ENCODE data around the gene MAP3K7CL. TPM values are rescaled to one million over a fixed set of nuclear protein-coding genes. Genes with fewer than 3 reads are reported as not detected.

The MAP3K7CL gene
- total RNA-seq, 4 donors from 2014 or later, result 6.8 to 10.4 (median 8.8) TPM

DNA sequence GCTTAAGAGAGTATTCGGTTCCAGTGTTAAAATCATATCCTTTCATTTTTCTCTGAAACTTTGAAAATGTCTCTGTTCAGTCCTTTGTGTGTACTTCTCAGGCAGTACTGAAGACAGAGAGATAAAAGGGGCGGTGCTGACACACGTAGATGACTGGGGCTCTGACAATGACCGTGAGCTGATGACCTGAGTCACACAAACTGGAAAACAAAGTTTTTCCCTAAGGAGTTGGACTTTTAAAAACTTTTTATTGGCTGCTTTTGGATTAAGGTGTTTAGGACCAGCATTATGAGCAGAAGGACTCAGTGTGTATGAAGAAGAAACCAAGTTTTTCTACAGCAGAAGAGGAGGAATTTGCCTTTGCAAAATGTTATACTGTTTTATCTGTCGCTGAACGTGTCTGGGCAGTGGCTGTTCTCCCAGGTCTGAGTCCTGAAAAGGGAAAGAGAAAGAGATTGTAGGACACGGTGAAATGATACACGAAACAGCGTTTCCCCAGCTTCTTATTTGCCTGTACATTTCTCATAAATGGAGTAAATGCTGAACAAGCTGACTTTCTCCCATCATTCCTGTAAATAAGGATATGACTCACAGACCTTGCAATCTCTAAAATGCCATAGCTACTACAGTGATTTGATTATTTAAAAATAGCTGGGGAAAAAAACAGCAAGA lies 51.5 kb downstream of the MAP3K7CL start:
- no peak for TF ChIP-seq EP300 (IDR thresholded peaks at IDR 0.05)
- no peak for TF ChIP-seq CTCF (IDR thresholded peaks at IDR 0.05)
- no peak for TF ChIP-seq POLR2A (IDR thresholded peaks at IDR 0.05)
- no peak for TF ChIP-seq POLR2AphosphoS5 (IDR thresholded peaks at IDR 0.05)
- no peaks in the 10 kb centered on the region for H3K36me3 ChIP-seq
- peak overlapping the region; percentile 83 for H3K27ac ChIP-seq
- H3K4me3 ChIP-seq, result peak overlapping the region; percentile 36
- H3K9me3 ChIP-seq, result no peaks in the 10 kb centered on the region
- peaks cover 29% of the 10 kb centered on the region for H3K4me1 ChIP-seq
- DNase-seq (ENCODE audit: low spot score in 2 of 2), result no peak
- no peaks in the 10 kb centered on the region for H3K27me3 ChIP-seq
- WGBS, result 17% methylated on average over 9 of the region's 9 CpGs

GRCh38 chr21:29182691-29183092 lies 52.2 kb downstream of the MAP3K7CL start:
- Histone ChIP-seq H3K36me3 (no peaks in the 10 kb centered on the region), H3K27ac (peak overlapping the region; percentile 83), H3K9me3 (no peaks in the 10 kb centered on the region), H3K4me1 (peaks cover 31% of the 10 kb centered on the region), H3K4me3 (no peak overlapping the region), H3K27me3 (no peaks in the 10 kb centered on the region)
- 67% methylated on average over 4 of the region's 4 CpGs for WGBS
- TF ChIP-seq EP300 (IDR thresholded peaks at IDR 0.05), result no peak
- TF ChIP-seq POLR2A (IDR thresholded peaks at IDR 0.05), result no peak
- TF ChIP-seq POLR2AphosphoS5 (IDR thresholded peaks at IDR 0.05), result no peak
- TF ChIP-seq CTCF (IDR thresholded peaks at IDR 0.05), result no peak
- DNase-seq (ENCODE audit: low spot score in 2 of 2), result no peak

GRCh38 chr21:29184037-29184436 lies 53.6 kb downstream of the MAP3K7CL start:
- 87% methylated on average over 1 of the region's 1 CpG for WGBS
- DNase-seq (ENCODE audit: low spot score in 2 of 2), result no peak
- Histone ChIP-seq H3K4me3 (no peak overlapping the region), H3K9me3 (no peaks in the 10 kb centered on the region), H3K27ac (no peak overlapping the region), H3K27me3 (no peaks in the 10 kb centered on the region), H3K4me1 (peaks cover 41% of the 10 kb centered on the region), H3K36me3 (no peaks in the 10 kb centered on the region)
- TF ChIP-seq POLR2A (IDR thresholded peaks at IDR 0.05) (no peak), POLR2AphosphoS5 (IDR thresholded peaks at IDR 0.05) (no peak), EP300 (IDR thresholded peaks at IDR 0.05) (no peak), CTCF (IDR thresholded peaks at IDR 0.05) (no peak)

GRCh38 chr21:29185172-29185571 lies 54.7 kb downstream of the MAP3K7CL start:
- Histone ChIP-seq H3K36me3 (no peaks in the 10 kb centered on the region), H3K27me3 (no peaks in the 10 kb centered on the region), H3K4me3 (no peak overlapping the region), H3K9me3 (no peaks in the 10 kb centered on the region), H3K4me1 (peaks cover 41% of the 10 kb centered on the region), H3K27ac (no peak overlapping the region)
- TF ChIP-seq POLR2A (IDR thresholded peaks at IDR 0.05), result no peak
- no peak for TF ChIP-seq CTCF (IDR thresholded peaks at IDR 0.05)
- TF ChIP-seq POLR2AphosphoS5 (IDR thresholded peaks at IDR 0.05), result no peak
- no peak for TF ChIP-seq EP300 (IDR thresholded peaks at IDR 0.05)
- 90% methylated on average over 1 of the region's 1 CpG for WGBS
- no peak for DNase-seq (ENCODE audit: low spot score in 2 of 2)

DNA sequence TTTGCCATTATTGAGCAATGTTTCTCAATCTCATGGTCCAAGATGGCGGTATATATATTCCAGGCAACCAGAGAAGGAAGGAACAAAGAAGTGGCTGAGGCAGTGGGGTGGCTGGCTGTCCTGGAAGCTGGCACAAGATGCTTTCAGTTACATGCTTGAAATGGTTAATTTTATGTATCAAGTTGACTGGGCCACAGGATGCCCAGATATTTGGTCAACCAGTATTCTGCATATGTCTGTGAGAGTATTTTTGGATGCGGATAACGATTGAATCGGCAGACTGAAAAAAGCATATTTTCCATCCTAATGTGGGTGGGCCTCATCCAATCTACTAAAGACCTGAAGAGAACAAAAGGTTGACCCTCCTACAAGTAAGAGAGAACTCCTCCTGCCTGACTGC lies 55.2 kb downstream of the MAP3K7CL start:
- TF ChIP-seq POLR2AphosphoS5 (IDR thresholded peaks at IDR 0.05) (no peak), EP300 (IDR thresholded peaks at IDR 0.05) (no peak)
- Histone ChIP-seq H3K9me3 (no peaks in the 10 kb centered on the region), H3K27me3 (no peaks in the 10 kb centered on the region), H3K27ac (no peak overlapping the region), H3K4me1 (peaks cover 41% of the 10 kb centered on the region), H3K36me3 (no peaks in the 10 kb centered on the region), H3K4me3 (no peak overlapping the region)
- no peak for DNase-seq (ENCODE audit: low spot score in 2 of 2)
- 93% methylated on average over 4 of the region's 4 CpGs for WGBS

DNA sequence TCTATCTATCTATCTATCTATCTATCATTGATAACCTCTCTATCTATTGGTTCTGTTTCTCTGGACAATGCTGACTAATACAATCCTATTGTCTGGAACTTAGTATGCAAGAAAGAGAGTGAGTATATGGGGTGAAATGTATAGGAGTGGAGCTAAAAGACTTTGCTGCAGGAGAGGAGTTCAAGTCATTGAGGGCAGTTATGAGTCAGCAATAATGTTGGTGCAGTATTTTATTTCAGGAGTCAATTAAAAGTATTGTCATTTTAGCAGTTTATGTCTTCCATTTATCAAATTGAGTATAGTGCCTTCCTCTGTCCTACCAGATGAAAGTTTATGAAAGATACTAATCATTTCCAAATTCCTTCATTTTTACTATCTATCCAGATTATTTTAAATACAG lies 55.8 kb downstream of the MAP3K7CL start:
- no peak for DNase-seq (ENCODE audit: low spot score in 2 of 2)
- Histone ChIP-seq H3K36me3 (no peaks in the 10 kb centered on the region), H3K27me3 (no peaks in the 10 kb centered on the region), H3K4me1 (peaks cover 41% of the 10 kb centered on the region), H3K4me3 (no peak overlapping the region), H3K9me3 (no peaks in the 10 kb centered on the region), H3K27ac (no peak overlapping the region)
- TF ChIP-seq CTCF (IDR thresholded peaks at IDR 0.05), result no peak
- no peak for TF ChIP-seq POLR2A (IDR thresholded peaks at IDR 0.05)
- TF ChIP-seq POLR2AphosphoS5 (IDR thresholded peaks at IDR 0.05), result no peak
- no peak for TF ChIP-seq EP300 (IDR thresholded peaks at IDR 0.05)
